CD14-positive monocyte (primary cell): ENCODE measurements around the gene GSTO2. TPM values are rescaled to one million over a fixed set of nuclear protein-coding genes. Genes with fewer than 3 reads are reported as not detected.

ENCODE experiments used
- DNase-seq, 3 donors: peaks; one replicate each; pipeline ENCODE4 v3.0.0-alpha.2; 2011 to 2022
- H2AFZ ChIP-seq: 2 replicates; pipeline ENCODE4 v1.6.0; 2012; ENCODE audit warnings: mild to moderate bottlenecking, low read depth, low read length, inconsistent platforms; ENCODE audit not compliant: insufficient read depth, poor library complexity, severe bottlenecking
- H3K27ac ChIP-seq, 2 donors: 1 replicate in 1 of 2; 2 replicates in 1 of 2; pipeline ENCODE4 v1.5.1; 2012 to 2013; ENCODE audit warnings: low read length in 2 of 2, control low read depth in 1 of 2, inconsistent platforms in 1 of 2, low read depth in 1 of 2, mild to moderate bottlenecking in 1 of 2
- H3K27me3 ChIP-seq, 2 donors: one replicate each; pipeline versions ENCODE4 v1.6.0 to v1.6.1; 2011 to 2013; ENCODE audit warnings: low read length in 2 of 2; ENCODE audit not compliant: control insufficient read depth in 2 of 2, insufficient read depth in 2 of 2
- H3K36me3 ChIP-seq, 2 donors: replicated peaks in 1 of 2; 1 replicate in 1 of 2; 2 replicates in 1 of 2; pipeline versions ENCODE4 v1.5.1 to v1.6.1; 2012 to 2013; ENCODE audit warnings: low read length in 2 of 2, control low read depth in 1 of 2, inconsistent platforms in 1 of 2, mild to moderate bottlenecking in 1 of 2; ENCODE audit not compliant: insufficient read depth in 2 of 2, control insufficient read depth in 1 of 2
- H3K4me1 ChIP-seq, 2 donors: 1 replicate in 1 of 2; 2 replicates in 1 of 2; pipeline versions ENCODE4 v1.5.1 to v1.6.1; 2012 to 2013; ENCODE audit warnings: low read length in 2 of 2, control low read depth in 1 of 2, inconsistent platforms in 1 of 2, mild to moderate bottlenecking in 1 of 2, moderate library complexity in 1 of 2; ENCODE audit not compliant: insufficient read depth in 2 of 2, control insufficient read depth in 1 of 2
- H3K4me2 ChIP-seq: replicated peaks from 2 replicates; pipeline ENCODE3; 2012; ENCODE audit warnings: low read length, moderate library complexity, mild to moderate bottlenecking; ENCODE audit not compliant: poor library complexity, severe bottlenecking; ENCODE audit errors: extremely low read depth
- H3K4me3 ChIP-seq, 3 experiments: fragments of 200-600 bp in 1 of 3; sonication (generic) in 1 of 3; replicated peaks in 1 of 3; 1 replicate in 2 of 3; 2 replicates in 1 of 3; pipeline ENCODE4 v1.5.1; 2011 to 2013; ENCODE audit warnings: low read length in 3 of 3, mild to moderate bottlenecking in 3 of 3, control low read depth in 2 of 3, low read depth in 2 of 3, inconsistent platforms in 1 of 3, moderate library complexity in 1 of 3
- H3K79me2 ChIP-seq: 2 replicates; pipeline ENCODE4 v1.6.0; 2012; ENCODE audit warnings: mild to moderate bottlenecking, control low read depth, inconsistent platforms, low read length, moderate library complexity; ENCODE audit not compliant: insufficient read depth
- H3K9ac ChIP-seq: 2 replicates; pipeline ENCODE4 v1.6.0; 2017; ENCODE audit warnings: low read length, mild to moderate bottlenecking; ENCODE audit not compliant: insufficient read depth, poor library complexity, severe bottlenecking
- H3K9me3 ChIP-seq, 2 donors: replicated peaks in 1 of 2; 1 replicate in 1 of 2; 2 replicates in 1 of 2; pipeline versions ENCODE4 v1.5.1 to v1.6.1; 2012 to 2013; ENCODE audit warnings: low read length in 2 of 2, control low read depth in 1 of 2; ENCODE audit not compliant: control insufficient read depth in 1 of 2, insufficient read depth in 1 of 2
- H4K20me1 ChIP-seq: 2 replicates; pipeline ENCODE4 v1.6.0; 2012; ENCODE audit warnings: mild to moderate bottlenecking, low read length, control low read depth, moderate library complexity; ENCODE audit not compliant: insufficient read depth
- H3K27ac Mint-ChIP-seq, 7 donors: one replicate each; pipeline ENCODE4 v1.8.0; 2020; ENCODE audit warnings: mild to moderate bottlenecking in 7 of 7, mixed read lengths in 7 of 7, moderate library complexity in 6 of 7, inconsistent platforms in 2 of 7
- H3K27me3 Mint-ChIP-seq, 3 donors: one replicate each; pipeline ENCODE4 v1.8.0; 2021 to 2022; ENCODE audit warnings: low read depth in 3 of 3, mild to moderate bottlenecking in 3 of 3, mixed read lengths in 3 of 3, moderate library complexity in 3 of 3, inconsistent platforms in 1 of 3
- H3K36me3 Mint-ChIP-seq, 2 donors: one replicate each; pipeline ENCODE4 v1.8.0; 2020; ENCODE audit warnings: mixed read lengths in 2 of 2, inconsistent platforms in 1 of 2, mild to moderate bottlenecking in 1 of 2
- H3K4me1 Mint-ChIP-seq: one replicate; pipeline ENCODE4 v1.8.0; 2020; ENCODE audit warnings: mild to moderate bottlenecking, mixed read lengths
- H3K4me3 Mint-ChIP-seq, 2 donors: one replicate each; pipeline ENCODE4 v1.8.0; 2020; ENCODE audit warnings: mild to moderate bottlenecking in 2 of 2, mixed read lengths in 2 of 2, moderate library complexity in 1 of 2
- H3K9me3 Mint-ChIP-seq, 7 donors: one replicate each; pipeline ENCODE4 v1.8.0; 2020 to 2022; ENCODE audit warnings: mixed read lengths in 7 of 7, mild to moderate bottlenecking in 6 of 7, moderate library complexity in 6 of 7, inconsistent platforms in 2 of 7
- WGBS: methylation state at CpG from one replicate; pipeline ENCODE4 v1.1.5; 2013; ENCODE audit warnings: missing lambda C conversion rate; ENCODE audit not compliant: insufficient coverage; 5-methylcytosine and 5-hydroxymethylcytosine counted together
- intact Hi-C, 2 donors: fragments of 100-400 bp; cut with micrococcal nuclease; formaldehyde crosslinking; loops; one replicate each; pipeline versions ENCODE4 v1.15.0 to v1.15.1; 2023
- polyA plus RNA-seq, 3 donors: library from polyadenylated mRNA; depleted of rRNA in 1 of 3; unstranded in 2 of 3; stranded (reverse) in 1 of 3; fragments of 300-500 nt in 2 of 3; fragments of >200 nt in 1 of 3; fragmentation: Illumina TruSeq in 2 of 3; gene quantifications; 1 replicate in 2 of 3; 2 replicates in 1 of 3; pipeline ENCODE4 v1.2.3, GENCODE V29; 2012 to 2021
- TF ChIP-seq, protein P1 (sequence below): fragments of 200-600 bp; IDR thresholded peaks from one replicate; pipeline ENCODE4 v1.8.0; 2022; ENCODE audit warnings: antibody characterized with exemption, mild to moderate bottlenecking

Gene GSTO2
- polyA plus RNA-seq, 3 donors, result 0.16 to 0.26 TPM; not detected in 1

- Histone ChIP-seq H3K4me3 (no peak overlapping the region), H3K79me2 (no peaks in the 10 kb centered on the region), H3K4me1 (peaks cover 0 to 5% of the 10 kb centered on the region in 2 donors), H3K9me3 (no peaks in the 10 kb centered on the region), H2AFZ (no peak overlapping the region), H4K20me1 (no peaks in the 10 kb centered on the region), H3K27ac (no peak overlapping the region), H3K27me3 (no peaks in the 10 kb centered on the region), H3K36me3 (no peaks in the 10 kb centered on the region), H3K4me2 (no peak overlapping the region), H3K9ac (no peak overlapping the region)
- Mint-ChIP-seq H3K27me3 (peaks cover 7 to 10% (median 8%) of the 10 kb centered on the region in 3 donors), H3K36me3 (no peaks in the 10 kb centered on the region), H3K4me3 (no peak overlapping the region), H3K27ac (no peak overlapping the region), H3K9me3 (peaks cover 0 to 1% (median 0%) of the 10 kb centered on the region in 7 donors), H3K4me1 (peaks cover 12% of the 10 kb centered on the region)
- intact Hi-C loops, result no loop called here
- no peak for DNase-seq
- TF ChIP-seq, protein P1, sequence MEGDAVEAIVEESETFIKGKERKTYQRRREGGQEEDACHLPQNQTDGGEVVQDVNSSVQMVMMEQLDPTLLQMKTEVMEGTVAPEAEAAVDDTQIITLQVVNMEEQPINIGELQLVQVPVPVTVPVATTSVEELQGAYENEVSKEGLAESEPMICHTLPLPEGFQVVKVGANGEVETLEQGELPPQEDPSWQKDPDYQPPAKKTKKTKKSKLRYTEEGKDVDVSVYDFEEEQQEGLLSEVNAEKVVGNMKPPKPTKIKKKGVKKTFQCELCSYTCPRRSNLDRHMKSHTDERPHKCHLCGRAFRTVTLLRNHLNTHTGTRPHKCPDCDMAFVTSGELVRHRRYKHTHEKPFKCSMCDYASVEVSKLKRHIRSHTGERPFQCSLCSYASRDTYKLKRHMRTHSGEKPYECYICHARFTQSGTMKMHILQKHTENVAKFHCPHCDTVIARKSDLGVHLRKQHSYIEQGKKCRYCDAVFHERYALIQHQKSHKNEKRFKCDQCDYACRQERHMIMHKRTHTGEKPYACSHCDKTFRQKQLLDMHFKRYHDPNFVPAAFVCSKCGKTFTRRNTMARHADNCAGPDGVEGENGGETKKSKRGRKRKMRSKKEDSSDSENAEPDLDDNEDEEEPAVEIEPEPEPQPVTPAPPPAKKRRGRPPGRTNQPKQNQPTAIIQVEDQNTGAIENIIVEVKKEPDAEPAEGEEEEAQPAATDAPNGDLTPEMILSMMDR, result no peak
Observed at GRCh38 chr10:104223304-104223703, 45.7 kb upstream of the GSTO2 start.

- H3K27ac Mint-ChIP-seq, result no peak overlapping the region
- DNase-seq, result no peak
- H3K27me3 Mint-ChIP-seq, result peaks cover 12 to 23% (median 23%) of the 10 kb centered on the region in 3 donors
- Histone ChIP-seq H2AFZ (no peak overlapping the region), H3K4me3 (no peak overlapping the region), H3K9me3 (peaks cover 0 to 8% of the 10 kb centered on the region in 2 donors), H3K36me3 (no peaks in the 10 kb centered on the region), H3K4me1 (peaks cover 11 to 12% of the 10 kb centered on the region in 2 donors), H4K20me1 (no peaks in the 10 kb centered on the region), H3K27ac (no peak overlapping the region), H3K4me2 (no peak overlapping the region), H3K9ac (no peak overlapping the region), H3K27me3 (peaks cover 8 to 19% of the 10 kb centered on the region in 2 donors), H3K79me2 (no peaks in the 10 kb centered on the region)
- intact Hi-C loops, result loop anchor here (5.0 to 10.0 kb wide), 4 partner anchors 37 to 316 kb away; partner anchors contain the start of genes CFAP58 (in 1 of the 2), GSTO2 (in 1 of the 2) and STN1 (in 1 of the 2)
- TF ChIP-seq, protein P1, result no peak
- no peak overlapping the region for H3K4me3 Mint-ChIP-seq
- peaks cover 7% of the 10 kb centered on the region for H3K4me1 Mint-ChIP-seq
- peaks cover 0 to 8% (median 3%) of the 10 kb centered on the region in 7 donors for H3K9me3 Mint-ChIP-seq
- no CpG with 5 or more reads among the region's 4 CpGs for WGBS
- H3K36me3 Mint-ChIP-seq, result no peaks in the 10 kb centered on the region
Observed at GRCh38 chr10:104230490-104230889, 38.5 kb upstream of the GSTO2 start.
